ENCODE data around the gene MRPS35.

Gene MRPS35

GRCh38 chr12:27800819-27801218 is 90.2 kb downstream of the MRPS35 start:
- Histone ChIP-seq H2BK120ac (ENCODE audit: low read depth, low read length) (no peak overlapping the region), H3K4ac (ENCODE audit: low read depth in 1 of 2, low read length in 2 of 2) (no peak overlapping the region), H3K4me3 (ENCODE audit: insufficient read depth in 1 of 2, low read depth in 1 of 2, low read length in 2 of 2) (no peak overlapping the region), H3K9me3 (ENCODE audit: control insufficient read depth, low read length) (no peaks in the 10 kb centered on the region), H3K27me3 (ENCODE audit: control insufficient read depth in 1 of 2, insufficient read depth in 1 of 2, low read length in 2 of 2) (no peaks in the 10 kb centered on the region), H3K79me1 (replicated peaks; ENCODE audit: low read length, poor library complexity, severe bottlenecking) (peaks cover 4% of the 10 kb centered on the region), H3K4me2 (ENCODE audit: low read length, poor library complexity, severe bottlenecking) (no peak overlapping the region), H2AFZ (ENCODE audit: low read depth, low read length) (no peak overlapping the region), H2BK12ac (ENCODE audit: low read length in 2 of 2) (no peak overlapping the region), H4K91ac (ENCODE audit: low read length) (no peak overlapping the region), H4K8ac (ENCODE audit: low read length) (no peak overlapping the region), H3K23ac (ENCODE audit: low read length in 2 of 2) (no peak overlapping the region), H3K9ac (ENCODE audit: low read length) (no peak overlapping the region), H2BK5ac (ENCODE audit: low read depth, low read length, poor library complexity, severe bottlenecking) (no peak overlapping the region), H2AK5ac (ENCODE audit: low read length, severe bottlenecking) (no peak overlapping the region), H2BK15ac (ENCODE audit: low read depth, poor library complexity, severe bottlenecking) (no peak overlapping the region), H3K4me1 (ENCODE audit: control insufficient read depth, insufficient read depth, low read depth, low read length) (no peaks in the 10 kb centered on the region), H3K27ac (ENCODE audit: low read length, poor library complexity, severe bottlenecking) (no peak overlapping the region), H3K14ac (ENCODE audit: low read length in 2 of 2) (no peak overlapping the region), H3K18ac (ENCODE audit: low read depth in 1 of 2, low read length in 2 of 2) (no peak overlapping the region), H3K36me3 (ENCODE audit: control insufficient read depth in 1 of 2, insufficient read depth in 2 of 2, low read depth in 1 of 2, low read length in 2 of 2) (peaks cover 10 to 55% of the 10 kb centered on the region in 2 experiments)
- no peak for DNase-seq
- WGBS, result 100% methylated on average over 3 of the region's 3 CpGs

- Histone ChIP-seq H2AK5ac (ENCODE audit: low read length, severe bottlenecking) (no peak overlapping the region), H2BK15ac (ENCODE audit: low read depth, poor library complexity, severe bottlenecking) (no peak overlapping the region), H3K36me3 (ENCODE audit: control insufficient read depth in 1 of 2, insufficient read depth in 2 of 2, low read depth in 1 of 2, low read length in 2 of 2) (peaks cover 8 to 47% of the 10 kb centered on the region in 2 experiments), H2BK12ac (ENCODE audit: low read length in 2 of 2) (no peak overlapping the region), H3K18ac (ENCODE audit: low read depth in 1 of 2, low read length in 2 of 2) (no peak overlapping the region), H3K9me3 (ENCODE audit: control insufficient read depth, low read length) (no peaks in the 10 kb centered on the region), H3K23ac (ENCODE audit: low read length in 2 of 2) (no peak overlapping the region), H3K4ac (ENCODE audit: low read depth in 1 of 2, low read length in 2 of 2) (no peak overlapping the region), H3K14ac (ENCODE audit: low read length in 2 of 2) (no peak overlapping the region), H3K4me1 (ENCODE audit: control insufficient read depth, insufficient read depth, low read depth, low read length) (no peaks in the 10 kb centered on the region), H2AFZ (ENCODE audit: low read depth, low read length) (no peak overlapping the region), H4K91ac (ENCODE audit: low read length) (no peak overlapping the region), H2BK5ac (ENCODE audit: low read depth, low read length, poor library complexity, severe bottlenecking) (no peak overlapping the region), H3K9ac (ENCODE audit: low read length) (no peak overlapping the region), H3K79me1 (replicated peaks; ENCODE audit: low read length, poor library complexity, severe bottlenecking) (peaks cover 4% of the 10 kb centered on the region), H2BK120ac (ENCODE audit: low read depth, low read length) (no peak overlapping the region), H4K8ac (ENCODE audit: low read length) (no peak overlapping the region), H3K4me2 (ENCODE audit: low read length, poor library complexity, severe bottlenecking) (no peak overlapping the region), H3K27ac (ENCODE audit: low read length, poor library complexity, severe bottlenecking) (no peak overlapping the region), H3K4me3 (ENCODE audit: insufficient read depth in 1 of 2, low read depth in 1 of 2, low read length in 2 of 2) (no peak overlapping the region), H3K27me3 (ENCODE audit: control insufficient read depth in 1 of 2, insufficient read depth in 1 of 2, low read length in 2 of 2) (no peaks in the 10 kb centered on the region)
- DNase-seq, result no peak
- WGBS, result 97% methylated on average over 5 of the region's 5 CpGs
Observed at GRCh38 chr12:27801630-27802029, 91.0 kb downstream of the MRPS35 start.

- Histone ChIP-seq H3K79me1 (replicated peaks; ENCODE audit: low read length, poor library complexity, severe bottlenecking) (no peaks in the 10 kb centered on the region), H2BK15ac (ENCODE audit: low read depth, poor library complexity, severe bottlenecking) (no peak overlapping the region), H3K9me3 (ENCODE audit: control insufficient read depth, low read length) (no peaks in the 10 kb centered on the region), H3K27ac (ENCODE audit: low read length, poor library complexity, severe bottlenecking) (no peak overlapping the region), H2AK5ac (ENCODE audit: low read length, severe bottlenecking) (no peak overlapping the region), H2AFZ (ENCODE audit: low read depth, low read length) (no peak overlapping the region), H2BK5ac (ENCODE audit: low read depth, low read length, poor library complexity, severe bottlenecking) (no peak overlapping the region), H3K18ac (ENCODE audit: low read depth in 1 of 2, low read length in 2 of 2) (no peak overlapping the region), H2BK12ac (ENCODE audit: low read length in 2 of 2) (no peak overlapping the region), H2BK120ac (ENCODE audit: low read depth, low read length) (no peak overlapping the region), H3K36me3 (ENCODE audit: control insufficient read depth in 1 of 2, insufficient read depth in 2 of 2, low read depth in 1 of 2, low read length in 2 of 2) (peaks cover 7 to 39% of the 10 kb centered on the region in 2 experiments), H3K4ac (ENCODE audit: low read depth in 1 of 2, low read length in 2 of 2) (no peak overlapping the region), H3K9ac (ENCODE audit: low read length) (no peak overlapping the region), H3K4me3 (ENCODE audit: insufficient read depth in 1 of 2, low read depth in 1 of 2, low read length in 2 of 2) (no peak overlapping the region), H3K4me2 (ENCODE audit: low read length, poor library complexity, severe bottlenecking) (no peak overlapping the region), H3K23ac (ENCODE audit: low read length in 2 of 2) (no peak overlapping the region), H4K8ac (ENCODE audit: low read length) (no peak overlapping the region), H3K4me1 (ENCODE audit: control insufficient read depth, insufficient read depth, low read depth, low read length) (no peaks in the 10 kb centered on the region), H3K14ac (ENCODE audit: low read length in 2 of 2) (no peak overlapping the region), H3K27me3 (ENCODE audit: control insufficient read depth in 1 of 2, insufficient read depth in 1 of 2, low read length in 2 of 2) (no peaks in the 10 kb centered on the region), H4K91ac (ENCODE audit: low read length) (no peak overlapping the region)
- 90% methylated on average over 2 of the region's 4 CpGs for WGBS
- DNase-seq, result no peak
Observed at GRCh38 chr12:27802511-27802910, 91.9 kb downstream of the MRPS35 start.

GRCh38 chr12:27802936-27803335 is 92.3 kb downstream of the MRPS35 start:
- Histone ChIP-seq H2BK12ac (ENCODE audit: low read length in 2 of 2) (no peak overlapping the region), H3K4me1 (ENCODE audit: control insufficient read depth, insufficient read depth, low read depth, low read length) (no peaks in the 10 kb centered on the region), H3K14ac (ENCODE audit: low read length in 2 of 2) (no peak overlapping the region), H3K27me3 (ENCODE audit: control insufficient read depth in 1 of 2, insufficient read depth in 1 of 2, low read length in 2 of 2) (no peaks in the 10 kb centered on the region), H2BK5ac (ENCODE audit: low read depth, low read length, poor library complexity, severe bottlenecking) (no peak overlapping the region), H3K4me2 (ENCODE audit: low read length, poor library complexity, severe bottlenecking) (no peak overlapping the region), H3K9me3 (ENCODE audit: control insufficient read depth, low read length) (no peaks in the 10 kb centered on the region), H4K8ac (ENCODE audit: low read length) (no peak overlapping the region), H2BK120ac (ENCODE audit: low read depth, low read length) (no peak overlapping the region), H3K9ac (ENCODE audit: low read length) (no peak overlapping the region), H3K23ac (ENCODE audit: low read length in 2 of 2) (no peak overlapping the region), H3K36me3 (ENCODE audit: control insufficient read depth in 1 of 2, insufficient read depth in 2 of 2, low read depth in 1 of 2, low read length in 2 of 2) (peaks cover 3 to 34% of the 10 kb centered on the region in 2 experiments), H3K18ac (ENCODE audit: low read depth in 1 of 2, low read length in 2 of 2) (no peak overlapping the region), H3K79me1 (replicated peaks; ENCODE audit: low read length, poor library complexity, severe bottlenecking) (no peaks in the 10 kb centered on the region), H3K27ac (ENCODE audit: low read length, poor library complexity, severe bottlenecking) (no peak overlapping the region), H4K91ac (ENCODE audit: low read length) (no peak overlapping the region), H3K4ac (ENCODE audit: low read depth in 1 of 2, low read length in 2 of 2) (no peak overlapping the region), H2AFZ (ENCODE audit: low read depth, low read length) (no peak overlapping the region), H3K4me3 (ENCODE audit: insufficient read depth in 1 of 2, low read depth in 1 of 2, low read length in 2 of 2) (no peak overlapping the region), H2AK5ac (ENCODE audit: low read length, severe bottlenecking) (no peak overlapping the region), H2BK15ac (ENCODE audit: low read depth, poor library complexity, severe bottlenecking) (no peak overlapping the region)
- 100% methylated on average over 1 of the region's 2 CpGs for WGBS
- DNase-seq, result no peak

All from mesenchymal stem cell (in vitro differentiated cells and primary cell).